Mucosa of stomach (tissue), 1 donor: ENCODE data around the gene AHSP.
"Not testable (repeated sequence)": the region's sequence is repeated elsewhere in the genome, so short reads cannot be mapped to it uniquely, and the experiment has no call there.

ENCODE experiments used
- H3K27me3 ChIP-seq: one replicate; pipeline ENCODE4 v1.7.0; 2013; ENCODE audit warnings: mild to moderate bottlenecking, low read length; ENCODE audit not compliant: control insufficient read depth, insufficient read depth
- H3K36me3 ChIP-seq: one replicate; pipeline ENCODE4 v1.7.0; 2013; ENCODE audit warnings: low read length; ENCODE audit not compliant: control insufficient read depth, insufficient read depth
- H3K4me1 ChIP-seq: one replicate; pipeline ENCODE4 v1.7.0; 2013; ENCODE audit warnings: mild to moderate bottlenecking, low read length; ENCODE audit not compliant: control insufficient read depth, insufficient read depth
- H3K4me3 ChIP-seq: one replicate; pipeline ENCODE4 v1.7.0; 2013; ENCODE audit warnings: low read length
- H3K9ac ChIP-seq: one replicate; pipeline ENCODE4 v1.7.0; 2013; ENCODE audit warnings: mild to moderate bottlenecking, low read length, moderate library complexity
- H3K9me3 ChIP-seq: one replicate; pipeline ENCODE4 v1.7.0; 2013; ENCODE audit warnings: mild to moderate bottlenecking, low read length, moderate library complexity; ENCODE audit not compliant: control insufficient read depth
- donor health status: Pancreatic carcinoma.

The AHSP gene

DNA sequence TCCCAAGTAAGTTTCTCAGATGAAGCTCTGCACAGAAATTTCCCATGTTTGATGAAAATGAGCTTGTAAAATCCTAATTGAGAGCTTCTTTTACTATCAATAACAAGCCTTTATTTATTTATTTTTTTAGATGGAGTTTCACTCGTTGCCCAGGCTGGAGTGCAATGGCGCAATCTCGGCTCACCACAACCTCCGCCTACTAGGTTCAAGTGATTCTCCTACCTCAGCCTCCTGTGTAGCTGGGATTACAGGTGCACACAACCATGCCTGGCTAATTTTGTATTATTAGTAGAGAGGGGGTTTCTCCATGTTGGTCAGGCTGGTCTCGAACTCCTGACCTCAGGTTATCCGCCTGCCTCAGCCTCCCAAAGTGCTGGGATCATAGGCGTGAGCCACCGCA is 24.1 kb upstream of the AHSP start:
- not testable (repeated sequence) for H3K9me3 ChIP-seq, H3K4me1 ChIP-seq, H3K36me3 ChIP-seq

DNA sequence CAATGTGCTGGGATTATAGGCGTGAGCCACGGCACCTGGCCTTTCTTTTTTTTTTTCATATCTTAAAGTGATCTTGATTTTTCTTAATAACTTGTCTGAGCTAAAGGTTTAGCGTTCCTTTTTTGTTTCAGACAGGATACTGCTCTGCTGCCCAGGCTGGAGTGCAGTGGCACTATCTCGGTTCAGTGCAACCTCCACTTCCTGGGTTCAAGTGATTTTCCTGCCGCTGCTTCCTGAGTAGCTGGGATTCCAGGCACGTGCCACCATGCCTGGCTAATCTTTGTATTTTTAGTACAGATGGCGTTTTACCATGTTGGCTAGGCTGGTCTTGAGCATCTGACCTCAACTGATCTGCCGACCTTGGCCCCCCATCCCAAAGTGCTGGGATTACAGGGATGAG is 23.5 kb upstream of the AHSP start:
- no peak overlapping the region for H3K4me3 ChIP-seq
- peaks cover 12% of the 10 kb centered on the region for H3K4me1 ChIP-seq
- no peaks in the 10 kb centered on the region for H3K9me3 ChIP-seq
- H3K27me3 ChIP-seq, result no peaks in the 10 kb centered on the region
- no peaks in the 10 kb centered on the region for H3K36me3 ChIP-seq
- H3K9ac ChIP-seq, result no peak overlapping the region

More for the DNA sequence above, 24.1 kb upstream of the AHSP start:
- not testable (repeated sequence) for H3K9ac ChIP-seq, H3K27me3 ChIP-seq, H3K4me3 ChIP-seq

DNA sequence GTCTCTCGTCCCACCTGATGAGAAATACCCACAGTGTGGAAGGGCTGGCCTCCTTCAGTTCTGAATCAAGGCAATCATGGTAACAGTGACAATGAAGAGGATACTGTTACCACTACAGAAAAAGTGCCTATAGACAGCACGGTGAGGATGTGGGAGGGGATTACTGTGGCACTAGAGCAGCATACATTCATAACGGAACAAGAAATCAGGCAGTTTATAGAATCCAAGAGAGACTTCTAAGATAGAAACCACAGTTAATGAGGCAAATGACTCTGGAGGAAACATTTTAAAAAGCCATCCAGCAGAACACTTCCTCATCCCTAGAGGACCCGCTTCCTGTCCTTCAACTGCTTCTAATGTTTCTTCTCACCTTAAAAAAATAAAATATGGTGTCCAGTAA is 22.2 kb upstream of the AHSP start:
- Histone ChIP-seq H3K27me3 (no peaks in the 10 kb centered on the region), H3K4me3 (no peak overlapping the region), H3K9me3 (no peaks in the 10 kb centered on the region), H3K9ac (no peak overlapping the region), H3K36me3 (no peaks in the 10 kb centered on the region), H3K4me1 (peaks cover 17% of the 10 kb centered on the region)

DNA sequence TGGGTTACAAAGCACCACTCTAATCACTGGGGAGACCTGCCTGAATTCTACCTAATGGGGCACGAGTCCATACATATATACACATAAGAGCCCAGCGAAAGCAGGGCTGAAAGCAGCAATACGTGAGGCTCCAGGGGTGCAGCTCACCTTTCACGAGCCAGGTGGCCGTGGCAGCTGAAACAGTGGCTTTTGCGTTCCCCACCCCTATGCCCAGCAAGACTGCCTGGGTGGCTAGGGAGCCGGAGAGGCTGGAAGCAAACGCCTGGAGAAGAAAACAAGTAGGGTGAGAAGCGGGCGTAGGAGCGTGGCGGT is 20.1 kb upstream of the AHSP start:
- peaks cover 17% of the 10 kb centered on the region for H3K4me1 ChIP-seq
- H3K9me3 ChIP-seq, result no peaks in the 10 kb centered on the region
- peak overlapping the region; percentile 99 for H3K9ac ChIP-seq
- H3K4me3 ChIP-seq, result peak overlapping the region; percentile 85
- H3K27me3 ChIP-seq, result no peaks in the 10 kb centered on the region
- no peaks in the 10 kb centered on the region for H3K36me3 ChIP-seq

DNA sequence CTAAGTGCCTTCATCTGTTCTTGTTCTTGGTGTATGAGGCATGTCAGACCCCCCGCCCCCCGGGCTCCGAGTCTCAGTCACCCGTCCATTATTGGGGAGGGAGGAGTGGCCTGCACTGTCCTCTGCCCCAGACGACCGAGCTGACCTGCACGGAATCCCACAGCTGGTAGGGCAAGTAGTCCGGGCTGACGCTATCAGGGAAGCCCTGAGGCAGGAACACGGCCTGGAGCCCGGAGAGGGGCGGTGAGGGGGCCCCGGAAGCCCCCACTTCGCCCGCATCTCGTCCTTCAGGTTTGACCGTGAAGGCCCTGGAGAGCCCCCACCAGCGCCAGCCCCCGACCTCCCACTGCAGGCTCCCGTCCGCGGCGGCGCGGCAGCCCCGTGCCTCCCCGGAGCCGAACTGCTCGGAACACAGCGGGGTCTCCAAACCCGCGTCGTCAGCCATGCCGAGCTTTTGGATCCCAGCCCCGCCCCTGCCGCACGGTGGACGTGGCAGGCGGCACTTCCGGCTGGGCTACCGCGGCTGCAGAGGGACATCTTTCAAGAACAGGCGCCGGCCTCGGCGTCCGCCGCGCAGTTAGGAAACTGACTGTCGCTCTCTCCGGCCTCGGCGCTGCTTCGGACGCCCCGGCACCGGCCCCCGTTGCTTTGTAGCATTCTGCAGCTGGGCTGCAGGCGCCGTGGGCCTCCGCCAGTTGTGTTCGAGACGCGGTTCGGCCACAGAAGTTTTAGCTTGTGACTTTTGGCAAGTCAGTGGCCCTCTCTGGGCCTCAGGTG is 19.6 kb upstream of the AHSP start, which contains the start of gene RUSF1:
TSS of gene RUSF1 (minus strand) at position 463 of the 777 bp plus-strand sequence. CDS start at position 445, 18 bp downstream.
- Histone ChIP-seq H3K4me1 (peaks cover 17% of the 10 kb centered on the region), H3K36me3 (no peaks in the 10 kb centered on the region), H3K4me3 (peak within 1 kb of the TSS; percentile 85), H3K9ac (peak within 1 kb of the TSS; percentile 99), H3K27me3 (no peaks in the 10 kb centered on the region), H3K9me3 (no peaks in the 10 kb centered on the region)

DNA sequence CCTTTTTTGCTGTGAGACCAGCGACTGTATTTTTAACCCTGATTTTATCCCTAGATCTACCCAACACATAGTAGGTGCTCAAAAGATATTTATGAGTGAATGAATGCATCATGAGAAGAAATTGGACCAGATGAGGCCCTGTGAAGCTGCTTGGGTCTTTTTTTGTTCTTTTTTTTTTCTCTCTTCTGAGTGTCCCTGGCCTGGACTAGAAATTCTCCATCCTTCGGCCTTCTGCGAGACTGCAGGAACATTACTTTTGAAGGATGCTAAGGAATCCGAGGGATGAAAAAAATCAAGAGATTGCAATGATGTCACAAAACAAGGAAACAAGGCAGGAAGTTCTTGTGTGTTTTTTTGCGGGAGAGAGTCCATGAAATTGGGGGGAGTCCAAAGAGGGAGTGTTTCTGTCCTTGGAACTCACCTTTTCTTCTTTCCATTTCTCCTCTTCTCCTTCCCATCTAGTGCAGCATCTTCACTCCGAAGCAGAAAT is 18.9 kb upstream of the AHSP start:
- Histone ChIP-seq H3K9ac (peak overlapping the region; percentile 99), H3K4me1 (peaks cover 17% of the 10 kb centered on the region), H3K4me3 (peak overlapping the region; percentile 85), H3K27me3 (no peaks in the 10 kb centered on the region), H3K36me3 (no peaks in the 10 kb centered on the region), H3K9me3 (no peaks in the 10 kb centered on the region)

DNA sequence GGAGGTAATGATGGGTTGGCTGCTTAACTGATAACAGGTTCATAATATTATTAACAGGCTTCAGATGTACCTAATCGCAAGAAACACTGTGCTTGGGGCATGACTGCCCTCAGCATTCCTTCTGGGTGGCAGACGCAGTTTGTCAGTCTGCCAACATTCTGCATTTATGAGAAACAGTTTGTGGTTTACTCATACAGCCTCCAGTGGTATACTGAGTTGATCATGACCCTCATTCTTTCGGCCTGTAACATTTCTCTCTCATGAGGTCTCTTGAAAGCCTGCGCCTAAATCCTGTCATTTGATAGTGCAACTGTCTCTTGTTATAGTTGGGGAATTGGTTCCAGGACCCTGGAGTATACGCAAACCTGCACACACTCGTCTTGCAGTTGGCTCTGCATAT is 14.6 kb upstream of the AHSP start:
- Histone ChIP-seq H3K9me3 (no peaks in the 10 kb centered on the region), H3K4me3 (no peak overlapping the region), H3K4me1 (peaks cover 12% of the 10 kb centered on the region), H3K9ac (no peak overlapping the region), H3K36me3 (no peaks in the 10 kb centered on the region), H3K27me3 (no peaks in the 10 kb centered on the region)

DNA sequence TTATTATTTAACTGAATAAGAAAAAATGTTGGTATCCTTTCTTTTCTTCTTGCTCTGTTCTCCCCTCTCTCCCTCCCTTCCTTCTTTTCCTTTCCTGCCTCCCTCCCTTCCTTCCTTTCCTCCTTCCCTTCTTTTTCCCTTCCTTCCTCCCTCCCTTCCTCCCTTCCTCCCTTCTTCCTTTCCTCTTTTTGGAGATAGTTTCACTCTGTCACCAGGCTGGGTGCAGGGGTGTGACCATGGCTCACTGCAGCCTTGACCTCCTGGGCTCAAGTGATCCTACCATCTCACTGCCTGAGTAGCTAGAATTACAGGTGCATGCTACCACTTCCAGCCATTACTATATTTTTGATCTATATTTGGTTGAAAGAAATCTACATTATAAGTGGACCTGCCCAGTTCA is 13.8 kb upstream of the AHSP start:
- no peak overlapping the region for H3K9ac ChIP-seq
- H3K36me3 ChIP-seq, result no peaks in the 10 kb centered on the region
- no peaks in the 10 kb centered on the region for H3K9me3 ChIP-seq
- no peaks in the 10 kb centered on the region for H3K27me3 ChIP-seq
- no peak overlapping the region for H3K4me3 ChIP-seq
- peaks cover 7% of the 10 kb centered on the region for H3K4me1 ChIP-seq

DNA sequence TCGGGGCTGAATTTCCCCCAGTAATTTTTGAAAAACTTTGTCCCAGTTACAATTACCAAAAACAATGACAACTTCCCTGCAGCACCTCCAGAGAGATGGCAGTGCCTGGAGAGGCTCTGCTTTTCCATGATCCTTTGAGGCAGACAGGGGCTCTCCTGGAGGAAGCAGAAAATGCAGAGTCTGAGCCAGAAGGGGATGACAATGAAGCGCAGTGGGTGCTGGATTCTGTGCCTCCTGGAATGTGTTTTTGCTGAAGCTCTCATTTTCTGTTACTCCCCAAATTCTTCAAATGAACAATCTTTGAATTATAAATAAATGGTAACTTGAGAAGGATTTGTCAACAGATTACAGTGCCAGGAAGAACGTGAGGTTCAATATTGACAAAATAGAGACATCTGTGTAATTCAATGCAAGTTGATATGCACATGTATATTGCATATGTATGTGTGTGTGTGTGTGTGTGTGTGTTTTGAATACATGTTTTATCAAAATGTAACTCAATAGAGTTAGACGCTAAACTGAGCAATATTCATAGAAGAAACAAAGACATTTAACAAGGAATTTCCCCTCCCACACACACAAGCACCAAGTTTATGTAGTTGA is 9.8 kb upstream of the AHSP start:
- Histone ChIP-seq H3K36me3 (no peaks in the 10 kb centered on the region), H3K9ac (no peak overlapping the region), H3K4me3 (no peak overlapping the region), H3K4me1 (no peaks in the 10 kb centered on the region), H3K27me3 (no peaks in the 10 kb centered on the region), H3K9me3 (no peaks in the 10 kb centered on the region)

DNA sequence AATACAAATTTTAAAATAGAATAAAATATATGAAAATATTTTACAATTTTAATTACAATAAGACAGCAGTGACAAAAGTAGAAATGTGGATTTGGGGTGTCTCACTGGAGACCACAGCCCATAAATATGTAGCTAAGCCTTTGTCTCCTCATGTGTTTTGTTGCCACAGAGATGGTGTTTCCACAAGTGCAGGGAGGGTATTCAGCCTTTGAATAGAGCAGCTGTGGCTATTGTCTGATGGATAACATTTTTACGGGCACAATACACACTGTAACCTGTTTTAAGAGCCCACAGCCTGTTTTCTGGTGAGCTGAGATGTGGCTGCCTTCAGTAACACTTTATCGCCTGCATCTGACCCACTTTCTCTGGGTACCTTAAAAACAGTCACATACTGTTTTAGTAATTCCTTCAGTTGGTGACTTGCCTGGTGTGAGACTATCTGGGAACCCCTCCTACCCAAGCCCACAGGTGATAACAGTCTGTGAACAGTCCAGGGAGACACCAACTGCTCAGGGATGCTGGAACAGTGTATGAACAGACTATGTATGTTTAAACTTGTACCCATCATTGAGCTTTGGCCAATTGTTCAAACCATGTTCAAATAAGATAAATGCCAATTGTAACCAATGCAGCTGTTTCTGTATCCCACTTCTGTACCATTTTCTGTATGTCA is 7.8 kb upstream of the AHSP start:
- no peak overlapping the region for H3K4me3 ChIP-seq

DNA sequence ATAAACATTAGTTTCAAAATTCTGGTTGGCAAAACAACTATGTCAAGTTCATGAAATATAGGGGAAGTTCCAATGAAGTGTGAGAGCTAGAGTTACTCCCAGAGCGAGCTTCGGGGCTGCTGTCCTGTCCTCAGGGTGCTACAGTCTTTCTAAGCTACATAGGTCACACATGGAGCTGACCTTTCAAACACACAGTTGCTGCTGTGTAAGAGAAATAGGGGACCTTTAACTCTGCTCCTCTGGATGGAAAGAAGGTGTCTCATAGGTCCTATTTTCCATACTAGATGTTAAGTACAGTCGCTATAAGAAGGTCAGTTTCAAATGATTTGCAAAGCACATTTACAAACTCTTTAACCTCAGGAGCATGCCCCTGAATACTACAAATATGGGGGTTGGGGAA is 6.3 kb upstream of the AHSP start:
- Histone ChIP-seq H3K9ac (no peak overlapping the region), H3K4me1 (no peaks in the 10 kb centered on the region), H3K9me3 (no peaks in the 10 kb centered on the region), H3K36me3 (no peaks in the 10 kb centered on the region), H3K27me3 (no peaks in the 10 kb centered on the region), H3K4me3 (no peak overlapping the region)

More for the DNA sequence above, 7.8 kb upstream of the AHSP start:
- Histone ChIP-seq H3K27me3 (no peaks in the 10 kb centered on the region), H3K4me1 (no peaks in the 10 kb centered on the region), H3K36me3 (no peaks in the 10 kb centered on the region), H3K9ac (no peak overlapping the region), H3K9me3 (no peaks in the 10 kb centered on the region)

DNA sequence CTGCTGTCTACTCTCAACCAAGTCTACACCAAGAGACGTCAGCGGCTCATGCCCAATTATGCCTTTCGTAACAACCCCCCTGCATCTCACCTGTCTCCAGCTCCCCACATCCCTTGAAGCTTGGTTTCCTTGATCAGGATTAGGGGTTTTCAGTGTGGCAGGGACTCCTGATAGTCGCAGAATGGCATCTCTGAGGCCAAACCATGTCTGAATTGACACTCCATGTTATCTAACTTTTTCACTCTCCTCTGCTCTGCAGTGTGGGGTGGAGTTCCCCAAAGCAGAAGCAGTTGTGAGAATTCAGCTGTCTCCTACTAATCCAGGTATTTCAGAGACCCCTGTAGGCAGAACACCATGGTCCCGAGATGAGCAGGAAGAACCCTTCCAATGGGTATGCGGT is 5.6 kb upstream of the AHSP start:
- no peaks in the 10 kb centered on the region for H3K9me3 ChIP-seq

More for the DNA sequence above, 5.6 kb upstream of the AHSP start:
- Histone ChIP-seq H3K9ac (no peak overlapping the region), H3K4me3 (no peak overlapping the region), H3K27me3 (no peaks in the 10 kb centered on the region), H3K4me1 (no peaks in the 10 kb centered on the region), H3K36me3 (no peaks in the 10 kb centered on the region)
